ENCODE results near the gene SH3BP4.

DNA sequence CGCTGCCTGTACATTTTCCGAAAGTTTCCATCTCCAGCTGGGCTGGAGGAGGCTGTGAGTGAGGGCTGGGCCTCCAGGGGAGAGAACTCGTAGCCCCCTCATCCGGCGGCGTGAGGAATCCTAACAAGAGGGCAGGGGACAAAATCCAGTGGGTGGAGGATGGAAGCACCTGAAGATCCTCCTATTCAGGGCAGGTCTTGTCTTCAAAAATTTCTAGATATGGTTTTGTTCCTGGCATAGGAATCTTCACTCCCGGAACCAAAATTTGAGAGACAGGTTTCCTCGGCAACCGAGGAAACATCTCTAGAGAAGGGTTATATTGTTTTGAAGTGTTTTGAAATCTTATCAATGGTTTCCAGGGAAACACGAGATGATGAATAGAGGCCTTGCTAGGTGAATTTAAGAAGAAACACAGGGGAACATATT lies 136.7 kb downstream of the SH3BP4 start:
- TF ChIP-seq CTCF (conservative IDR thresholded peaks at IDR 0.05) (no peak), ZFX (IDR thresholded peaks at IDR 0.05) (no peak)
